ENCODE results near the gene ZC3H12C. TPM values are rescaled to one million over a fixed set of nuclear protein-coding genes. Genes with fewer than 3 reads are reported as not detected.

ZC3H12C gene
- total and polyA plus RNA-seq, 2 of the 13 experiments (the other 11 are each of a cell fraction or from before 2014, with no cell fraction given) = 2.4 to 5.7 TPM

GRCh38 chr11:110061296-110061695 lies 31.9 kb upstream of the ZC3H12C start (continued):
- TF ChIP-seq NR2F2 (IDR thresholded peaks at IDR 0.05; ENCODE audit: borderline replicate concordance, low read depth) = no peak
- TF ChIP-seq POLR2AphosphoS5 (IDR thresholded peaks at IDR 0.05; ENCODE audit: low read depth, low read length) = no peak
- no peak for TF ChIP-seq CREM (IDR thresholded peaks at IDR 0.05)
- TF ChIP-seq CREM (CRISPR knock-in tag; IDR thresholded peaks at IDR 0.05) = no peak
- TF ChIP-seq, protein P1, sequence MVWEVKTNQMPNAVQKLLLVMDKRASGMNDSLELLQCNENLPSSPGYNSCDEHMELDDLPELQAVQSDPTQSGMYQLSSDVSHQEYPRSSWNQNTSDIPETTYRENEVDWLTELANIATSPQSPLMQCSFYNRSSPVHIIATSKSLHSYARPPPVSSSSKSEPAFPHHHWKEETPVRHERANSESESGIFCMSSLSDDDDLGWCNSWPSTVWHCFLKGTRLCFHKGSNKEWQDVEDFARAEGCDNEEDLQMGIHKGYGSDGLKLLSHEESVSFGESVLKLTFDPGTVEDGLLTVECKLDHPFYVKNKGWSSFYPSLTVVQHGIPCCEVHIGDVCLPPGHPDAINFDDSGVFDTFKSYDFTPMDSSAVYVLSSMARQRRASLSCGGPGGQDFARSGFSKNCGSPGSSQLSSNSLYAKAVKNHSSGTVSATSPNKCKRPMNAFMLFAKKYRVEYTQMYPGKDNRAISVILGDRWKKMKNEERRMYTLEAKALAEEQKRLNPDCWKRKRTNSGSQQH (CRISPR knock-in tag; IDR thresholded peaks at IDR 0.05; ENCODE audit: low read depth) = no peak
- no peak for TF ChIP-seq PTBP1 (IDR thresholded peaks at IDR 0.05; ENCODE audit: low read depth, low read length, poor library complexity, severe bottlenecking)

- Histone ChIP-seq H4K20me1 (ENCODE audit: insufficient read depth, low read length) (no peaks in the 10 kb centered on the region), H3K4me2 (ENCODE audit: low read depth, low read length) (no peak overlapping the region), H3K36me3 (replicated peaks in 1 of 2; ENCODE audit: control insufficient read depth in 1 of 2, insufficient read depth in 2 of 2, low read length in 2 of 2) (no peaks in the 10 kb centered on the region), H2AFZ (ENCODE audit: low read length) (no peak overlapping the region), H3K9me3 (ENCODE audit: low read length) (no peaks in the 10 kb centered on the region), H3K9ac (ENCODE audit: insufficient read depth, low read depth, low read length) (no peak overlapping the region), H3K79me2 (ENCODE audit: insufficient read depth, low read length) (no peaks in the 10 kb centered on the region), H3K27ac (ENCODE audit: extremely low read length, insufficient read depth, low read length) (no peak overlapping the region), H3K27me3 (ENCODE audit: control insufficient read depth in 1 of 2, insufficient read depth in 2 of 2, low read length in 2 of 2) (0 out of 5 replicates have a peak, but pooled peaks cover 0 to 3% of the 10 kb centered on the region in 2 experiments), H3K4me3 (replicated peaks in 1 of 3; ENCODE audit: insufficient read depth in 1 of 3, low read depth in 2 of 3, low read length in 3 of 3) (no peak overlapping the region), H3K4me1 (ENCODE audit: insufficient read depth, low read length) (no peaks in the 10 kb centered on the region)
- ChIA-PET CTCF (ENCODE audit: low intra/inter-chr PET ratio, low total read pairs) (no interaction called here), POLR2A (no interaction called here)
- TF ChIP-seq ZNF747 (CRISPR knock-in tag; IDR thresholded peaks at IDR 0.05; ENCODE audit: borderline replicate concordance) (no peak), ZNF335 (CRISPR knock-in tag; IDR thresholded peaks at IDR 0.05) (no peak), ASH2L (IDR thresholded peaks at IDR 0.05; ENCODE audit: insufficient read length, low read depth, low read length) (no peak)
- no peak for ATAC-seq
- FAIRE-seq = no peak
- 12% methylated on average over 3 of the region's 3 CpGs for WGBS (ENCODE audit: low lambda C conversion rate)
- intact Hi-C loops (cut with micrococcal nuclease; ENCODE audit: unreplicated experiment) = no loop called here
- DNase-seq (ENCODE audit: low spot score) = no peak
- BruUV-seq (replicated peaks) = no TSS peak
- in situ Hi-C loops (cut with HindIII; ENCODE audit: extremely low pct_ligation_motif_present, low pct_unique_long_range_greater_than_20kb) = no loop called here
Observed at GRCh38 chr11:110062247-110062646, 30.9 kb upstream of the ZC3H12C start.
